WTC11 (cell line): ENCODE results near the gene LONP2. TPM values are rescaled to one million over a fixed set of nuclear protein-coding genes. Genes with fewer than 3 reads are reported as not detected.

Source experiments
- ATAC-seq: fragments of 200-7000 bp; cut with Tn5 transposase; 2 replicates; pipeline ENCODE4 v1.10.0; 2021; ENCODE audit warnings: mild to moderate bottlenecking, moderate library complexity
- CTCF ChIA-PET: fragments of 300-600 bp; sonication (Branson Sonifier 250); formaldehyde crosslinking; loops from one replicate; lab custom pipeline; 2021; ENCODE audit warnings: antibody characterized with exemption; lab: Charles Lee
- POLR2A ChIA-PET: fragments of 350-600 bp; sonication (Branson Sonifier 250); formaldehyde crosslinking; loops from one replicate; lab custom pipeline; 2021; ENCODE audit warnings: antibody characterized with exemption; lab: Charles Lee
- DNase-seq: peaks from one replicate; pipeline ENCODE4 v3.0.0; 2021; ENCODE audit warnings: low spot score
- H3K27ac Mint-ChIP-seq: 2 replicates; pipeline ENCODE4 v1.8.0; 2021; ENCODE audit warnings: mixed read lengths
- H3K27me3 Mint-ChIP-seq: 2 replicates; pipeline ENCODE4 v1.8.0; 2021; ENCODE audit warnings: low read depth, mild to moderate bottlenecking, moderate library complexity, mixed read lengths
- H3K36me3 Mint-ChIP-seq: 2 replicates; pipeline ENCODE4 v1.8.0; 2021; ENCODE audit warnings: mixed read lengths
- H3K4me1 Mint-ChIP-seq: 2 replicates; pipeline ENCODE4 v1.8.0; 2022; ENCODE audit warnings: mixed read lengths
- H3K4me3 Mint-ChIP-seq: 2 replicates; pipeline ENCODE4 v1.8.0; 2021; ENCODE audit warnings: mild to moderate bottlenecking, moderate library complexity, mixed read lengths
- H3K9me3 Mint-ChIP-seq: 2 replicates; pipeline ENCODE4 v1.8.0; 2021; ENCODE audit warnings: mixed read lengths
- ATF2 ChIP-seq: sonication (generic); formaldehyde crosslinking; IDR thresholded peaks from 2 replicates; pipeline ENCODE4 v1.8.1; 2022; ENCODE audit warnings: low read depth, missing genetic modification reagents, borderline replicate concordance
- ATF3 ChIP-seq: sonication (generic); formaldehyde crosslinking; conservative IDR thresholded peaks from 2 replicates; pipeline ENCODE4 v1.8.1; 2022; ENCODE audit warnings: mild to moderate bottlenecking, missing genetic modification reagents
- CBFB ChIP-seq: sonication (generic); formaldehyde crosslinking; IDR thresholded peaks from 2 replicates; pipeline ENCODE4 v1.8.1; 2022; ENCODE audit warnings: mild to moderate bottlenecking, low read depth, missing genetic modification reagents
- CREB1 ChIP-seq: sonication (generic); formaldehyde crosslinking; IDR thresholded peaks from 2 replicates; pipeline ENCODE4 v1.8.0; 2023; ENCODE audit warnings: mild to moderate bottlenecking, missing genetic modification reagents
- CREM ChIP-seq: sonication (generic); formaldehyde crosslinking; IDR thresholded peaks from 2 replicates; pipeline ENCODE4 v1.8.1; 2022; ENCODE audit warnings: mild to moderate bottlenecking, missing genetic modification reagents, moderate library complexity
- E2F4 ChIP-seq: sonication (generic); formaldehyde crosslinking; IDR thresholded peaks from 2 replicates; pipeline ENCODE4 v1.8.1; 2022; ENCODE audit warnings: low read depth, mild to moderate bottlenecking, moderate library complexity, missing genetic modification reagents, borderline replicate concordance
- EMX1 ChIP-seq: fragments of 250-450 bp; sonication (Bioruptor Pico); IDR thresholded peaks from 2 replicates; pipeline ENCODE4 v1.8.0; 2021; ENCODE audit warnings: mild to moderate bottlenecking
- ETV6 ChIP-seq: sonication (generic); formaldehyde crosslinking; IDR thresholded peaks from 2 replicates; pipeline ENCODE4 v1.8.1; 2022; ENCODE audit warnings: mild to moderate bottlenecking, missing genetic modification reagents
- FOXJ3 ChIP-seq: sonication (generic); formaldehyde crosslinking; IDR thresholded peaks from 2 replicates; pipeline ENCODE4 v1.9.0; 2021; ENCODE audit warnings: missing genetic modification reagents, mild to moderate bottlenecking, borderline replicate concordance
- FOXK1 ChIP-seq: sonication (generic); formaldehyde crosslinking; IDR thresholded peaks from 2 replicates; pipeline ENCODE4 v1.8.0; 2022; ENCODE audit warnings: mild to moderate bottlenecking, moderate library complexity, missing genetic modification reagents
- FOXP1 ChIP-seq: sonication (generic); formaldehyde crosslinking; IDR thresholded peaks from 2 replicates; pipeline ENCODE4 v1.8.0; 2022; ENCODE audit warnings: missing genetic modification reagents, mild to moderate bottlenecking, moderate library complexity, borderline replicate concordance
- HMGXB4 ChIP-seq: sonication (generic); formaldehyde crosslinking; IDR thresholded peaks from 2 replicates; pipeline ENCODE4 v1.8.1; 2023; ENCODE audit warnings: mild to moderate bottlenecking, moderate library complexity, missing genetic modification reagents
- IRF2 ChIP-seq: sonication (generic); formaldehyde crosslinking; IDR thresholded peaks from 2 replicates; pipeline ENCODE4 v1.8.0; 2022; ENCODE audit warnings: low read depth, missing genetic modification reagents, borderline replicate concordance
- NFATC4 ChIP-seq: fragments of 250-450 bp; sonication (Bioruptor Pico); IDR thresholded peaks from 2 replicates; pipeline ENCODE4 v1.9.0; 2021; ENCODE audit warnings: mild to moderate bottlenecking
- NR3C1 ChIP-seq: sonication (generic); formaldehyde crosslinking; conservative IDR thresholded peaks from 2 replicates; pipeline ENCODE4 v1.8.1; 2023; ENCODE audit warnings: low read depth, mild to moderate bottlenecking, missing genetic modification reagents
- RELA ChIP-seq: sonication (generic); formaldehyde crosslinking; IDR thresholded peaks from 2 replicates; pipeline ENCODE4 v1.8.1; 2022; ENCODE audit warnings: missing genetic modification reagents, mild to moderate bottlenecking, borderline replicate concordance
- TEAD1 ChIP-seq: sonication (generic); formaldehyde crosslinking; IDR thresholded peaks from 2 replicates; pipeline ENCODE4 v1.8.0; 2022; ENCODE audit warnings: mild to moderate bottlenecking, missing genetic modification reagents
- TEAD4 ChIP-seq: sonication (generic); formaldehyde crosslinking; IDR thresholded peaks from 2 replicates; pipeline ENCODE4 v1.8.0; 2022; ENCODE audit warnings: mild to moderate bottlenecking, missing genetic modification reagents
- USF2 ChIP-seq: sonication (generic); formaldehyde crosslinking; IDR thresholded peaks from 2 replicates; pipeline ENCODE4 v1.8.1; 2023; ENCODE audit warnings: mild to moderate bottlenecking, missing genetic modification reagents, moderate library complexity
- ZBTB43 ChIP-seq: sonication (generic); formaldehyde crosslinking; IDR thresholded peaks from 2 replicates; pipeline ENCODE4 v1.8.1; 2023; ENCODE audit warnings: mild to moderate bottlenecking, missing genetic modification reagents
- ZNF121 ChIP-seq: sonication (generic); formaldehyde crosslinking; IDR thresholded peaks from 2 replicates; pipeline ENCODE4 v1.8.0; 2023; ENCODE audit warnings: missing genetic modification reagents
- ZNF423 ChIP-seq: fragments of 250-450 bp; sonication (Bioruptor Pico); IDR thresholded peaks from 2 replicates; pipeline ENCODE4 v2.1.2; 2022; ENCODE audit warnings: mild to moderate bottlenecking, moderate library complexity
- total RNA-seq: library from RNA; stranded (reverse); gene quantifications from 3 replicates; pipeline ENCODE4 v1.2.3, GENCODE V29; 2021

The LONP2 gene
- total RNA-seq, 1 experiment from 2014 or later: 28.4 TPM

GRCh38 chr16:48381201-48381600 lies 137.1 kb downstream of the LONP2 start:
- Mint-ChIP-seq H3K27me3 (no peaks in the 10 kb centered on the region), H3K4me3 (no peak overlapping the region), H3K36me3 (0 out of 2 replicates have a peak, but pooled peaks cover 2% of the 10 kb centered on the region)
- POLR2A ChIA-PET: interaction anchor here (2.5 kb wide), 1 partner anchor 15 kb away, joined by 13 read pairs; no protein-coding TSS in a partner anchor
- DNase-seq (no peak), ATAC-seq (no peak)
- CTCF ChIA-PET: interaction anchor here (3.2 kb wide), 1 partner anchor 242 kb away, joined by 13 read pairs; no protein-coding TSS in a partner anchor
- no peak for TF ChIP-seq EMX1 (CRISPR knock-in tag)
- no peak for TF ChIP-seq ATF3 (CRISPR knock-in tag)
- no peak for TF ChIP-seq CREM (CRISPR knock-in tag)
- no peak for TF ChIP-seq HMGXB4 (CRISPR knock-in tag)
- TF ChIP-seq NFATC4 (CRISPR knock-in tag): no peak
- no peak for TF ChIP-seq ZBTB43
- no peak for TF ChIP-seq FOXJ3 (CRISPR knock-in tag)
- no peak for TF ChIP-seq ZNF423 (CRISPR knock-in tag)
- no peak for TF ChIP-seq ETV6 (CRISPR knock-in tag)
- no peak for TF ChIP-seq USF2
- TF ChIP-seq, all 79 proteins: peak for 0
- Mint-ChIP-seq H3K4me1 (peaks cover 58% of the 10 kb centered on the region), H3K27ac (peak overlapping the region; percentile 77), H3K9me3 (no peaks in the 10 kb centered on the region)

- Mint-ChIP-seq H3K9me3 (no peaks in the 10 kb centered on the region), H3K36me3 (0 out of 2 replicates have a peak, but pooled peaks cover 2% of the 10 kb centered on the region), H3K4me3 (no peak overlapping the region), H3K27me3 (no peaks in the 10 kb centered on the region), H3K27ac (no peak overlapping the region), H3K4me1 (peaks cover 58% of the 10 kb centered on the region)
- CTCF ChIA-PET: no interaction called here
- POLR2A ChIA-PET: interaction anchor here (4.1 kb wide), 1 partner anchor 16 kb away, joined by 28 read pairs; no protein-coding TSS in a partner anchor
- ATAC-seq (no peak), DNase-seq (no peak)
- TF ChIP-seq FOXJ3 (CRISPR knock-in tag) (no peak), ZNF121 (CRISPR knock-in tag) (peak; percentile 67; the same call in 1 of the 2 replicates)
Observed at GRCh38 chr16:48382131-48382530, 138.0 kb downstream of the LONP2 start.

GRCh38 chr16:48383009-48383876 lies 139.1 kb downstream of the LONP2 start:
- peak overlapping the region; percentile 98 for H3K4me3 Mint-ChIP-seq
- peaks cover 56% of the 10 kb centered on the region for H3K4me1 Mint-ChIP-seq
- no peak for ATAC-seq
- POLR2A ChIA-PET: interaction anchor here (0.9 to 4.1 kb wide), 2 partner anchors 14 to 17 kb away, joined by 3 to 28 read pairs; no protein-coding TSS in a partner anchor
- H3K27ac Mint-ChIP-seq: peak overlapping the region; percentile 98
- CTCF ChIA-PET: no interaction called here
- no peaks in the 10 kb centered on the region for H3K9me3 Mint-ChIP-seq
- 0 out of 2 replicates have a peak, but pooled peaks cover 2% of the 10 kb centered on the region for H3K36me3 Mint-ChIP-seq
- no peaks in the 10 kb centered on the region for H3K27me3 Mint-ChIP-seq
- DNase-seq: no peak
- TF ChIP-seq E2F4 (CRISPR knock-in tag) (no peak), CREB1 (CRISPR knock-in tag) (no peak), NR3C1 (CRISPR knock-in tag) (no peak), ETV6 (CRISPR knock-in tag) (no peak), FOXK1 (CRISPR knock-in tag) (no peak), CBFB (CRISPR knock-in tag) (no peak), FOXP1 (CRISPR knock-in tag) (no peak), HMGXB4 (CRISPR knock-in tag) (no peak), TEAD1 (CRISPR knock-in tag) (no peak), ATF2 (CRISPR knock-in tag) (no peak), RELA (CRISPR knock-in tag) (no peak), TEAD4 (CRISPR knock-in tag) (no peak), IRF2 (no peak)
